ENCODE data around the gene CLPTM1. TPM values are rescaled to one million over a fixed set of nuclear protein-coding genes. Genes with fewer than 3 reads are reported as not detected.
"Not testable (repeated sequence)": the region's sequence is repeated elsewhere in the genome, so short reads cannot be mapped to it uniquely, and the experiment has no call there.

The CLPTM1 gene
- total RNA-seq, 2 experiments from 2014 or later: 32.4 to 34.6 TPM

DNA sequence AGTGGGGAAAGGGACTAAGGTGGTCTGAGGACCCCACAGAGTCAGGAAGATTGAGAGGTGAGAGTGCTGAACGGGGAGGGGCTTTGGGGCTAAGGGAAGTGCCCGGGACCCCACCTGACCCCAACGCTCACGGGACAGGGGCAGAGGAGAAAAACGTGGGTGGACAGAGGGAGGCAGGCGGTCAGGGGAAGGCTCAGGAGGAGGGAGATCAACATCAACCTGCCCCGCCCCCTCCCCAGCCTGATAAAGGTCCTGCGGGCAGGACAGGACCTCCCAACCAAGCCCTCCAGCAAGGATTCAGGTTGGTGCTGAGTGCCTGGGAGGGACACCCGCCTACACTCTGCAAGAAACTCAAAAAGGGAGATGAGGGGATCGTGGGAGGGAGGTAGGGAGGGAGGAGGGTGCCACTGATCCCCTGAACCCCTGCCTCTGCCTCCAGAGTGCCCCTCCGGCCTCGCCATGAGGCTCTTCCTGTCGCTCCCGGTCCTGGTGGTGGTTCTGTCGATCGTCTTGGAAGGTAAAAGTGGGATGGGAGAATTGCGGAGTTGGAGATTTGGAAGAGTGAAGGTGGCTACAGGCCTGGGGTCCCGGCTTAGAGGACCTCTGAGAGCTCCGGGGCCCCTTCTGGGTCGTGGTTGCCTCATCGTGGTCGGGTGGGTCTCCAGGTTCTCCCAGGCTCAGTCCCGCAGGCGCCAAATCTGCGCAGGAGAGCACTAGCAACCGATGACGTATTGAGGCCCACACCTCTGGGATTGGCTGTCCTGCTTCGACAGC lies 40.6 kb upstream of the CLPTM1 start, which contains the start of gene APOC1:
APOC1 (plus strand) TSS at position 176 of the 774 bp plus-strand sequence; CDS start at position 460, 284 bp downstream.
- not testable (repeated sequence) for H3K36me3 Mint-ChIP-seq (ENCODE audit: low read depth)
- intact Hi-C loops (cut with micrococcal nuclease): loop anchor here (2.0 kb wide), 1 partner anchor 24 kb away; the partner anchor contains the start of gene TOMM40
- CTCF ChIA-PET: interaction anchor here (1.1 kb wide), 1 partner anchor 38 kb away, joined by 5 read pairs; no protein-coding TSS in a partner anchor

DNA sequence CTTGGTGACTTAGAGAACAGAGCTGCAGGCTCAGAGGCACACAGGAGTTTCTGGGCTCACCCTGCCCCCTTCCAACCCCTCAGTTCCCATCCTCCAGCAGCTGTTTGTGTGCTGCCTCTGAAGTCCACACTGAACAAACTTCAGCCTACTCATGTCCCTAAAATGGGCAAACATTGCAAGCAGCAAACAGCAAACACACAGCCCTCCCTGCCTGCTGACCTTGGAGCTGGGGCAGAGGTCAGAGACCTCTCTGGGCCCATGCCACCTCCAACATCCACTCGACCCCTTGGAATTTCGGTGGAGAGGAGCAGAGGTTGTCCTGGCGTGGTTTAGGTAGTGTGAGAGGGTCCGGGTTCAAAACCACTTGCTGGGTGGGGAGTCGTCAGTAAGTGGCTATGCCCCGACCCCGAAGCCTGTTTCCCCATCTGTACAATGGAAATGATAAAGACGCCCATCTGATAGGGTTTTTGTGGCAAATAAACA lies 30.9 kb upstream of the CLPTM1 start:
- DNase-seq: no peak
- peaks cover 18% of the 10 kb centered on the region for H3K27me3 Mint-ChIP-seq (ENCODE audit: low read depth)
- H3K9me3 Mint-ChIP-seq: no peaks in the 10 kb centered on the region
- no peaks in the 10 kb centered on the region for H3K4me1 Mint-ChIP-seq (ENCODE audit: low read depth)
- H3K27ac Mint-ChIP-seq: no peak overlapping the region
- intact Hi-C loops (cut with micrococcal nuclease): no loop called here
- CTCF ChIA-PET: no interaction called here
- H3K36me3 Mint-ChIP-seq (ENCODE audit: low read depth): no peaks in the 10 kb centered on the region
- H3K4me3 Mint-ChIP-seq: no peak overlapping the region

More for the DNA sequence above, 40.6 kb upstream of the CLPTM1 start, which contains the start of gene APOC1:
- not testable (repeated sequence) for H3K4me1 Mint-ChIP-seq (ENCODE audit: low read depth); H3K9me3 Mint-ChIP-seq
- peak; percentile 86 for DNase-seq
- H3K4me3 Mint-ChIP-seq: peak within 1 kb of the TSS; percentile 91
- H3K27me3 Mint-ChIP-seq (ENCODE audit: low read depth): peaks cover 30% of the 10 kb centered on the region
- H3K27ac Mint-ChIP-seq: peak within 1 kb of the TSS; percentile 46

DNA sequence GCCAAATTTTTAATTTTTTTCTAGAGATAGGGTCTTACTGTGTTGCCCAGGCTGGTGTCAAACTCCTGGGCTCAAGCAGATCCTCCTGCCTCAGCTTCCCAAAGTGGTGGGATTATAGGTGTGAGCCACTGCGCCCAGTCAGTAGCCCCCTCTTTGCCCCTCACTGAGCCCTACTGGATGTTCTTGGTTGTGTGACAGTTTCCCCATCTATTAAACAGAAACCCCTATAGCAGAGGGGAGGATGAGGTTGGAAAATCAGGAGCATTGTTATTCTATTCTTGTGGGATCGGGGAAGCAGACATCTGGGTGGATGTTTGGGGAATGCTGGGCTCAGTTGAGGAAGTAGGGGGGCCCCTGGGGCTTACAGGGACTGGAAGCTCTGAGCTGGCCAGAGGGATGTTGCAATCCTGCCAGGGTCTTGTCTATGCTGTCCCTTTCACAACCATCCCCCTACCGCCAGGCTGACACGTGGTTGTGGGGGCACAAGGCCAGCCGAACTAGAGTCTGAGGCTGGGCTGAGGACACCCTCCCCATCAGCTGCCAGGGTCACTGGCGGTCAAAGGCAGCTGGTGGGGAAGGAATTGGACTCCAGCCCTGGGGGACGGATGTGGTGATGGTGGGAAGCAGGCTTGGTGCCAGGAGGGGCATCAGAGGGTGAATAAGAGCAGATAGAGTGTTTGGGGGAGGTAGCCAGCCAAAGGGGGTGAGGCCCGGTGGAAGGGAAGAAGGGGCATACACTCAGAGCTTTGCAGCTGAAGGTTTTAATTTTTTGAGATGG lies 29.9 kb upstream of the CLPTM1 start:
- intact Hi-C loops (cut with micrococcal nuclease): no loop called here
- H3K4me1 Mint-ChIP-seq (ENCODE audit: low read depth): no peaks in the 10 kb centered on the region
- no peak overlapping the region for H3K4me3 Mint-ChIP-seq
- CTCF ChIA-PET: interaction anchor here (0.7 kb wide), 1 partner anchor 27 kb away, joined by 3 read pairs; no protein-coding TSS in a partner anchor
- DNase-seq: no peak
- no peak overlapping the region for H3K27ac Mint-ChIP-seq
- peaks cover 18% of the 10 kb centered on the region for H3K27me3 Mint-ChIP-seq (ENCODE audit: low read depth)
- H3K36me3 Mint-ChIP-seq (ENCODE audit: low read depth): no peaks in the 10 kb centered on the region
- no peaks in the 10 kb centered on the region for H3K9me3 Mint-ChIP-seq

DNA sequence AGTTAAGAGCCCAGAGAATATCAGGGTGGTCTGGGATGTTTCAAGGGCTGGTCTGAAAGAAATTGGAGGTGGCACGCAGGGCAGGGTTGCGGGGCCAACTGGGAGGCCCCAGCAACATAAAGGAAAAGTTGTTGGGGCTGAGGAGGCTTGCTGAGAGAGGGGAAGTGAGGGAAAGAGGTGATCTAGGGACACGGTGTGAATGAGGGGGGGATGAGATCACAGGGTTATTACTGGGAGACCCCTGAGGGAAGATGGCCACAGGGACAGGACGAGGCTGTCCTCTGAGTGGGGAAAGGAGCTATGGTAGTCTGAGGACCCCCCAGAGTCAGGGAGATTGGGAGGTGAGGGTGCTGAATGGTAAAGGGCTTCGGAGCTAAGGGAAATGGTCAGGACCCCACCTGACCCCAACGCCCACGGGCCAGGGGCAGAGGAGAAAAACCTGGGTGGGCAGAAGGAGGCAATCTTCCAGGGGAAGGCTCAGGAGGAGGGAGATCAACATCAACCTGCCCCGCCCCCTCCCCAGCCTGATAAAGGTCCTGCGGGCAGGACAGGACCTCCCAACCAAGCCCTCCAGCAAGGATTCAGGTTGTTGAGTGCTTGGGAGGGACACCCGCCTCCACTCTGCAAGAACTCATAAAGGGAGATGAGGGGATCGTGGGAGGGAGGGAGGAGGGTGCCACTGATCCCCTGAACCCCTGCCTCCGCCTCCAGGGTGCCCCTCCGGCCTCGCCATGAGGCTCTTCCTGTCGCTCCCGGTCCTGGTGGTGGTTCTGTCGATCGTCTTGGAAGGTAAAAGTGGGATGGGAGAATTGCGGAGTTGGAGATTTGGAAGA lies 28.7 kb upstream of the CLPTM1 start:
- H3K27me3 Mint-ChIP-seq (ENCODE audit: low read depth): peaks cover 18% of the 10 kb centered on the region
- intact Hi-C loops (cut with micrococcal nuclease); H3K9me3 Mint-ChIP-seq; H3K4me1 Mint-ChIP-seq (ENCODE audit: low read depth); DNase-seq; H3K27ac Mint-ChIP-seq; H3K4me3 Mint-ChIP-seq; H3K36me3 Mint-ChIP-seq (ENCODE audit: low read depth): not testable (repeated sequence)
- CTCF ChIA-PET: interaction anchor here (0.6 to 0.7 kb wide), 2 partner anchors 26 to 1496 kb away, joined by 3 read pairs; no protein-coding TSS in a partner anchor

DNA sequence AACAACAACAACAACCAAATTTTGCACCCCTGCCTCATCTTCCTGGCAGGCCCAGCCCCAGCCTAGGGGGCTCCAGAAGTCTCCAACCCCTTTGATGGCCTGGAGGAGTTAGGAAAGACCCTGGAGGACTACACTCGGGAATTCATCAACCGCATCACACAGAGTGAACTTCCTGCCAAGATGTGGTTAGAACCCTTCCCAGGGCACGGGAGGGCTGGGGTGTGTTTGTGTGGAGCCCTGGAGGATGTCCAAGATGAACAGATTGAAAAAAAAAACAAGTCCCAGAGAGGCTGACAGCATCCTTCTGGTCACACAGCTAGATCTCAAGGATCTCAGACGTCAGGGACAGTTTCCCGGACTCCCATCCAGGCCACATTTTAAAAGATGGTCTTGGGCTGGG lies 27.4 kb upstream of the CLPTM1 start:
- CTCF ChIA-PET: no interaction called here

DNA sequence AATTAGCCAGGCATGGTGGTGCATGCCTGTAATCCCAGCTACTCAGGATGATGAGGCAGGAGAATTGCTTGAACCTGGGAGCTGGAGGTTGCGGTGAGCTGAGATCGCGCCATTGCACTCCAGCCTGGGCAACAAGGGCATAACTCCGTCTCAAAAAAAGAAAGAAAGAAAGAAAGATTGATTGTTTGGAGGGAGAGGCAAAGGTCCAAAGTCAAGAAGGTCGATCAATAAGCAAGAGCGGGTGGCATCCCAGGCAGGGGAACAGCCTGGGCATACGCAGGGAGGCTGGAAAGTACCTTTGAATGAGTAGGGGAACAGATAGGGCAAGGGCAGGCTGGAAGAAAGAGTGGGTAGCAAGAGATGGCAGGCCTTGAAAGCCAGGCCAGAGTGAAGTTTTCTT lies 25.1 kb upstream of the CLPTM1 start:
- DNase-seq: no peak
- H3K36me3 Mint-ChIP-seq (ENCODE audit: low read depth): no peaks in the 10 kb centered on the region
- no peak overlapping the region for H3K27ac Mint-ChIP-seq
- CTCF ChIA-PET: interaction anchor here (0.6 kb wide), 1 partner anchor 40 kb away, joined by 6 read pairs; no protein-coding TSS in a partner anchor
- no peak overlapping the region for H3K4me3 Mint-ChIP-seq
- H3K27me3 Mint-ChIP-seq (ENCODE audit: low read depth): peaks cover 16% of the 10 kb centered on the region
- intact Hi-C loops (cut with micrococcal nuclease): no loop called here
- no peaks in the 10 kb centered on the region for H3K9me3 Mint-ChIP-seq
- H3K4me1 Mint-ChIP-seq (ENCODE audit: low read depth): no peaks in the 10 kb centered on the region

More for the DNA sequence above, 27.4 kb upstream of the CLPTM1 start:
- Mint-ChIP-seq H3K4me3 (no peak overlapping the region), H3K36me3 (ENCODE audit: low read depth) (no peaks in the 10 kb centered on the region), H3K9me3 (no peaks in the 10 kb centered on the region), H3K27me3 (ENCODE audit: low read depth) (peaks cover 18% of the 10 kb centered on the region), H3K4me1 (ENCODE audit: low read depth) (no peaks in the 10 kb centered on the region), H3K27ac (no peak overlapping the region)
- intact Hi-C loops (cut with micrococcal nuclease): no loop called here
- no peak for DNase-seq

GRCh38 chr19:44931541-44931940 lies 23.6 kb upstream of the CLPTM1 start:
- Mint-ChIP-seq H3K27ac (no peak overlapping the region), H3K4me3 (no peak overlapping the region), H3K27me3 (ENCODE audit: low read depth) (peaks cover 5% of the 10 kb centered on the region), H3K9me3 (no peaks in the 10 kb centered on the region), H3K4me1 (ENCODE audit: low read depth) (no peaks in the 10 kb centered on the region), H3K36me3 (ENCODE audit: low read depth) (no peaks in the 10 kb centered on the region)
- intact Hi-C loops (cut with micrococcal nuclease): no loop called here
- no peak for DNase-seq
- CTCF ChIA-PET: no interaction called here

GRCh38 chr19:44939668-44940067 lies 15.5 kb upstream of the CLPTM1 start:
- no peaks in the 10 kb centered on the region for H3K27me3 Mint-ChIP-seq (ENCODE audit: low read depth)
- no peak overlapping the region for H3K27ac Mint-ChIP-seq
- no peak for DNase-seq
- no peaks in the 10 kb centered on the region for H3K9me3 Mint-ChIP-seq
- CTCF ChIA-PET: no interaction called here
- no peaks in the 10 kb centered on the region for H3K4me1 Mint-ChIP-seq (ENCODE audit: low read depth)
- no peak overlapping the region for H3K4me3 Mint-ChIP-seq
- intact Hi-C loops (cut with micrococcal nuclease): no loop called here
- no peaks in the 10 kb centered on the region for H3K36me3 Mint-ChIP-seq (ENCODE audit: low read depth)

- Mint-ChIP-seq H3K27me3 (ENCODE audit: low read depth) (no peaks in the 10 kb centered on the region), H3K36me3 (ENCODE audit: low read depth) (no peaks in the 10 kb centered on the region), H3K27ac (no peak within 1 kb of the TSS), H3K9me3 (no peaks in the 10 kb centered on the region), H3K4me3 (no peak within 1 kb of the TSS), H3K4me1 (ENCODE audit: low read depth) (no peaks in the 10 kb centered on the region)
- DNase-seq: no peak
- CTCF ChIA-PET: no interaction called here
- intact Hi-C loops (cut with micrococcal nuclease): no loop called here
Measured at GRCh38 chr19:44942067-44942571, 13.1 kb upstream of the CLPTM1 start, which contains the start of gene APOC4. TSS of gene APOC4 (plus strand) at chr19:44942237. CDS start at chr19:44942278, 41 bp downstream.

DNA sequence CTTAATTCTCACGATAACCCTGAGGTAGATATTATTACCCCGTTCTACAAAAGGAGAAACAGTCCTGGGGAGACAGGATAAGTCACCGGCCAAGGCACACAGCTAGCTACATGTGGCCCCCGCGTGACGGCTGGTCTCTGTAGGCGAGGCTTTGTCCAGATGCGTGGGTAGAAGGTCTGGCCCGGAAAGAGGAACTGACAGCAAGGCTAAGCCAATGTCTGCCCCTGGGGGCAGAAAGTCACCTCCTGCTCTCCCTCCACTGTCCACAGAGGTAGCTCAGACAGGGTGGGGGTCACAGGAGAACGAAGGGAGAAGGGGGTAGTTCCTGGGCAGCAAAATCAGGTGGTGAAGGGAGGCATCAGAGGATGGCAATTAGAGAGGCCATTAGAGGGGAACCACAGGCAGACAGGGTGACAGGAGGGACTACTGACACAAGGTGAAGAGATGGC lies 11.4 kb upstream of the CLPTM1 start:
- H3K27ac Mint-ChIP-seq: no peak overlapping the region

DNA sequence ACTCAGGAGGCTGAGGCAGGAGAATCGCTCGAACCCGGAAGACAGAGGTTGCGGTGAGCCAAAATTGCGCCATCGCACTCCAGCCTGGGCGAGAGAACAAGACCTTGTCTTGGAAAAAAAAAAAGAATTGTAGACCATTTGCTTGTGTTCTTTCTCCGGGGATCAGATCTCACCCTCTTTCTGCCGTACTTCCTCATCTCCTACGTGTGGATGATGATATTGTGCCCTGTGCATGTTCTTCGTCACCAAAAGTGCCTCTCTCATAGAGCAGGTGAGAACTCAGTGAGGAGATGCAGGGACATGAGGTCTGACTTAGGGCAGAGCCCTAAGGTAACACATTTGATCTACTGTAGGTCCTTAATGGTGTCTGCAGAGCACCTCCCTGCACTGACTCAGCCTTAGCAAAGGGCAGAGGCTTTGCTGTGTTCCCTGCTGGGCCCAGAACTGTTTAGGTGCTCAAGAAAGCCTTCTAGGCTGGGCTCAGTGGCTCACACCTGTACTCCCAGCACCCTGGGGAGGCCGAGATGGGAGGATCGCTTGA lies 8.1 kb upstream of the CLPTM1 start:
- H3K4me1 Mint-ChIP-seq (ENCODE audit: low read depth): peaks cover 2% of the 10 kb centered on the region
- H3K27me3 Mint-ChIP-seq (ENCODE audit: low read depth): no peaks in the 10 kb centered on the region
- DNase-seq: no peak
- CTCF ChIA-PET: no interaction called here
- H3K27ac Mint-ChIP-seq: no peak overlapping the region
- no peaks in the 10 kb centered on the region for H3K9me3 Mint-ChIP-seq
- intact Hi-C loops (cut with micrococcal nuclease): no loop called here
- H3K4me3 Mint-ChIP-seq: no peak overlapping the region
- H3K36me3 Mint-ChIP-seq (ENCODE audit: low read depth): no peaks in the 10 kb centered on the region

More for the DNA sequence above, 11.4 kb upstream of the CLPTM1 start:
- no peak overlapping the region for H3K4me3 Mint-ChIP-seq
- H3K4me1 Mint-ChIP-seq (ENCODE audit: low read depth): no peaks in the 10 kb centered on the region
- no peaks in the 10 kb centered on the region for H3K36me3 Mint-ChIP-seq (ENCODE audit: low read depth)
- intact Hi-C loops (cut with micrococcal nuclease): no loop called here
- H3K9me3 Mint-ChIP-seq: no peaks in the 10 kb centered on the region
- no peak for DNase-seq
- no peaks in the 10 kb centered on the region for H3K27me3 Mint-ChIP-seq (ENCODE audit: low read depth)
- CTCF ChIA-PET: interaction anchor here (0.6 kb wide), 1 partner anchor 58 kb away, joined by 3 read pairs; no protein-coding TSS in a partner anchor
